Measurements from ENCODE around the gene LRP8.

GRCh38 chr1:53286955-53287354 lies 40.9 kb downstream of the LRP8 start:
- TF ChIP-seq CTCF (IDR thresholded peaks at IDR 0.05), result no peak
- no peak for TF ChIP-seq POLR2A (IDR thresholded peaks at IDR 0.05)

Data from heart left ventricle (tissue), 13 donors.